Measurements from ENCODE around the gene ZBTB5.
"Not testable (repeated sequence)": the region's sequence is repeated elsewhere in the genome, so short reads cannot be mapped to it uniquely, and the experiment has no call there.

The ZBTB5 gene

DNA sequence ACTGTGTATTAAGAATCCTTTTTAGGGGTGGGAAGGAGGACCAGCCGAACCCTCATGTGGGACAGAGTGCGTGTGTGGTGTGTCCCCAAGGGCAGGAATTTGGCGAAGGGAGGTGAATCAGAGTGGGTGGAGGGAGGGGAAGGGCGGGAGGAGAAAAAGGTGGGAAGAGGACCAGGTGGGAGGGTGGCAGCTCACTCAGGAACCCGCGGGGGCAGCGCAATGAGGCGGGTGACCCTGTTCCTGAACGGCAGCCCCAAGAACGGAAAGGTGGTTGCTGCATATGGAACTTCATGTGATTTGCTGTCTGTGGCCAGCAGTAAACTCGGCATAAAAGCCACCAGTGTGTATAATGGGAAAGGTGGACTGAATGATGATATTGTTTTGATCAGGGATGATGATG is 11.7 kb upstream of the ZBTB5 start:
- in situ Hi-C loops (cut with HindIII; ENCODE audit: low sequenced_read_pairs): no loop called here

DNA sequence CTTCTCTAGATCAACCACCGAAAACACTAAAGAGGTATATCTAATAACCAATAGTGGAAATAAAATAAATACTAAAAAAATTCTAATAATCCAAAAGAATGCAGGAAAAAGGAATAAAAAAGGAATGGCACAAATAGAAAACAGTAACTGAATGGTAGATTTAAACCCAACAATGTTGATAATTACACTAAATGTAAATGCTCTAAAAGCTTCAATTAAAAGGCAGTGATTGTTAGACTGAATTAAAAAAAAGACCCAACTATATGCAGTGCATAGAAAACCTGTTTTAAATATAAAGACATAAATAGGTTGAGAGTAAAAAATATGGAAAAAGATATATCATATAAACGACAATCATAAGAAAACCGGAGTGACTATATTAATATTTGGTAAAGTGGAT is 9.2 kb upstream of the ZBTB5 start:
- H3K4me3 ChIP-seq (ENCODE audit: low read depth, low read length): no peak overlapping the region
- in situ Hi-C loops (cut with HindIII; ENCODE audit: low sequenced_read_pairs): no loop called here
- no peak for TF ChIP-seq CTCF (IDR thresholded peaks at IDR 0.05; ENCODE audit: low read depth, low read length)
- DNase-seq (ENCODE audit: low read depth, low spot score): no peak

More for the DNA sequence above, 11.7 kb upstream of the ZBTB5 start:
- TF ChIP-seq CTCF (IDR thresholded peaks at IDR 0.05; ENCODE audit: low read depth, low read length): no peak
- DNase-seq (ENCODE audit: low read depth, low spot score): no peak
- H3K4me3 ChIP-seq (ENCODE audit: low read depth, low read length): no peak overlapping the region

DNA sequence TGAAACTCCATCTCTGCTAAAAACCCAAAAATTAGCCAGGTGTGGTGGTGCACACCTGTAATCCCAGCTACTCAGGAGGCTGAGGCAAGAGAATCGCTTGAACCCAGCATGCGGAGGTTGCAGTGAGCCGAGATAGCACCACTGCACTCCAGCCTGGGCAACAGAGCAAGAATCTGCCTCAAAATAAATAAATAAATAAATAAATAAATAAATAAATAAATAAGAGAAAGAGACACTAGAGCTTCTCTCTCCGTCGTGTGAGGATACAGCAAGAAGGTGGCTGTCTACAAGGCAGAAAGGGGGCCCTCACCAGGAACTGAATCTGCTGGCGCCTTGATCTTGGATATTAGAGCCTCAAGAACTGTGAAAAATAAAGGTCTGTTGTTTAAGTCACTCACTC is 8.7 kb upstream of the ZBTB5 start:
- DNase-seq (ENCODE audit: low read depth, low spot score); in situ Hi-C loops (cut with HindIII; ENCODE audit: low sequenced_read_pairs); H3K4me3 ChIP-seq (ENCODE audit: low read depth, low read length): not testable (repeated sequence)

GRCh38 chr9:37471942-37472684 is 6.9 kb upstream of the ZBTB5 start:
- peak overlapping the region; percentile 37 for H3K4me3 ChIP-seq (ENCODE audit: low read depth, low read length)
- TF ChIP-seq CTCF (IDR thresholded peaks at IDR 0.05; ENCODE audit: low read depth, low read length): no peak
- DNase-seq (ENCODE audit: low read depth, low spot score): peak; percentile 94
- in situ Hi-C loops (cut with HindIII; ENCODE audit: low sequenced_read_pairs): no loop called here

DNA sequence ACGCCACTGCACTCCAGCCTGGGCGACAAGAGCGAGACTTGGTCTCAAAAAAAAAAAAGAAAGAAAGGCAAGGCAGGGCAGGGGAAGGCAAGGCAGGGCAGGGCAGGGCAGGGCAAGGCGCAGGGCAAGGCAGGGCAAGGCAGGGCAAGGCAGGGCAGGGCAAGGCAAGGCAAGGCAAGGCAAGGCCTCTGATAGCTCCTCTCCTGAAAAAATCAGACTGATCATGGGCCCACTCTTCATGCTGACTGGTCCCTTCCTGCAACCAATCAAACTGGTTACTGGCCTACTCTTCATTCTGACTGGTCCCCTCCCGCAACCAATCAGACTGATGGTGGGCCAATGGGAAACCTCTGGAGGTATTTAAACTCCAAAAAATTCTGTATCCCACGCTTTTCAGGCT is 3.4 kb upstream of the ZBTB5 start:
- no peak for DNase-seq (ENCODE audit: low read depth, low spot score)
- no peak overlapping the region for H3K4me3 ChIP-seq (ENCODE audit: low read depth, low read length)
- in situ Hi-C loops (cut with HindIII; ENCODE audit: low sequenced_read_pairs): no loop called here
- no peak for TF ChIP-seq CTCF (IDR thresholded peaks at IDR 0.05; ENCODE audit: low read depth, low read length)

DNA sequence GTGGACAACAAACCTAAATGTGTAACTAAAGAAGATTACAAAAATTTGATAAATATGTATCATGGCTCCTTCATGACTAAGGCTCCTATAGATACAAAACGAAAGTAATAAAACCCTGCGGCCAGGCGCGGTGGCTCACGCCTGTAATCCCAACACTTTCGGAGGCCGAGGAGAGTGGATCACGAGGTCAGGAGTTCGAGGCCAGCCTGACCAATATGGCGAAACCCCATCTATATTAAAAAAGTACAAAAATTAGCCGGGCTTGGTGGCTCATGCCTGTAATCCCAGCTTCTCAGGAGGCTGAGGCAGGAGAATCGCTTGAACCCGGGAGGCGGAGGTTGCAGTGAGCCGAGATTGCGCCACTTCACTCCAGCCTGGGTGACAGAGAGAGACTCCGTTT is 2.3 kb upstream of the ZBTB5 start:
- DNase-seq (ENCODE audit: low read depth, low spot score); in situ Hi-C loops (cut with HindIII; ENCODE audit: low sequenced_read_pairs); H3K4me3 ChIP-seq (ENCODE audit: low read depth, low read length): not testable (repeated sequence)

DNA sequence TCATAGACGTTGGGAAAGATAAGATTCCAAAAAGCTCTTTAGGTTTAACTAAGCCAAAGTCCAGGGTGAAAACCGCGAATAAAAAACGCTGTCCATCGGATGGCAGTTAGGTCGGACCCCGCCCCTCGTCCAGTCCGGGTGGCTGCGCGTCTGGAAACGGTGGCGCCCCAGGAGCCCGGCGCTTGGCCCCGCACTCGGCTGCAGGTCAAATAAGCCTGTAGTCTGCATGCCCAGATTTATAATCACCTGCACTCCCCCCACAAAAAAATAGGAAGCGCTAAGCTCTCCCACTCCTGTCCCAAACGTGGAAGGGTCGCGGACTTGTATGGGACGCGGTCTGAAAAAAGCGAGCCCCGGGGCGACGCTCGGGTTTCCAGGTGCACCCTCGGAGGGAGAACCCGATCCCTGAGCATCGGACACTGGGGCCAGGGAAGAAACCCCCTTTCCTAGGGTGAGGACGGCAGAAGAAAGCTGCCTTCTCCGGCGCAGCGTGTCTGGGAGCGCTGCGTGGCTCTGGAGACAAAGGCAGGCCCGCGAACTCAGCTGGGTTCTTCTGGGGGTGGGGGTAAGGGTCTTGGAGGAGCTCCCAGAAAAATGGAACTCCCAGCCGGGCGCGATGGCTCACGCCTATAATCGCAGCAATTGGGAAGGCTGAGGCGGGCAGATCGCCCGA is 923 bp upstream of the ZBTB5 start:
- no peak for TF ChIP-seq CTCF (IDR thresholded peaks at IDR 0.05; ENCODE audit: low read depth, low read length)
- in situ Hi-C loops (cut with HindIII; ENCODE audit: low sequenced_read_pairs): no loop called here
- peak overlapping the region; percentile 88 for H3K4me3 ChIP-seq (ENCODE audit: low read depth, low read length)
- DNase-seq (ENCODE audit: low read depth, low spot score): peak; percentile 82
